ENCODE results near the gene HNRNPA3. TPM values are rescaled to one million over a fixed set of nuclear protein-coding genes. Genes with fewer than 3 reads are reported as not detected.

Gene HNRNPA3
- total and polyA plus RNA-seq, 10 of the 15 experiments (the other 5 are each of a cell fraction or from before 2014, with no cell fraction given): 40.4 to 343 (median 206) TPM

- ChIA-PET RAD21 (ENCODE audit: unreplicated experiment) (no interaction called here), SMC1A (ENCODE audit: uncharacterized antibody, unreplicated experiment) (interaction anchor here (0.5 to 1.4 kb wide), 4 partner anchors 43 to 87 kb away, joined by 3 to 5 read pairs (median 4); no protein-coding TSS in a partner anchor), CTCF (interaction anchor here (1.0 to 3.2 kb wide), 2 partner anchors 8 to 12 kb away, joined by 3 to 15 read pairs; no protein-coding TSS in a partner anchor), POLR2A (interaction anchor here (1.2 kb wide), 1 partner anchor 13 kb away, joined by 3 read pairs; no protein-coding TSS in a partner anchor)
- Histone ChIP-seq H3K36me3 (ENCODE audit: control insufficient read depth in 2 of 2, insufficient read depth in 2 of 2, low read length in 1 of 2) (peaks cover 0 to 8% of the 10 kb centered on the region in 2 experiments; a peak in 3 of 4 replicates), H3K27ac (ENCODE audit: control insufficient read depth, insufficient read depth) (no peak overlapping the region), H3K9ac (ENCODE audit: control insufficient read depth, insufficient read depth, low read length) (no peak overlapping the region), H3K79me2 (ENCODE audit: control insufficient read depth, insufficient read depth, low read length) (peaks cover 95% of the 10 kb centered on the region), H3K4me3 (no peak overlapping the region), H2AFZ (ENCODE audit: control insufficient read depth, low read depth, low read length) (no peak overlapping the region), H4K20me1 (ENCODE audit: control insufficient read depth, insufficient read depth) (peaks cover 3% of the 10 kb centered on the region), H3K4me2 (ENCODE audit: control insufficient read depth, insufficient read depth) (no peak overlapping the region), H3K4me1 (ENCODE audit: control insufficient read depth, insufficient read depth, low read length) (no peaks in the 10 kb centered on the region), H3K27me3 (replicated peaks in 1 of 2; ENCODE audit: control insufficient read depth in 2 of 2, insufficient read depth in 2 of 2, low read length in 1 of 2) (no peaks in the 10 kb centered on the region), H3K9me3 (replicated peaks; ENCODE audit: control insufficient read depth, insufficient read depth, low read length) (no peaks in the 10 kb centered on the region)
- TSS peak; percentile 2 for BruUV-seq (replicated peaks)
- DNase-seq (ENCODE audit: low read depth, low spot score) (no peak), FAIRE-seq (no peak), ATAC-seq (no peak)
- TF ChIP-seq POLR2AphosphoS5 (IDR thresholded peaks at IDR 0.05; ENCODE audit: low read length) (0 out of 2 replicates have a peak, but pooled peaks have one; percentile 50), TBL1XR1 (IDR thresholded peaks at IDR 0.05; ENCODE audit: low read depth, low read length) (no peak), ZBTB4 (CRISPR knock-in tag; IDR thresholded peaks at IDR 0.05) (no peak), SREBF2 (IDR thresholded peaks at IDR 0.05; ENCODE audit: low read length) (no peak)
- intact Hi-C loops (cut with micrococcal nuclease; ENCODE audit: unreplicated experiment): no loop called here
- in situ Hi-C loops (cut with MboI): no loop called here
- 96% methylated on average over 5 of the region's 5 CpGs for WGBS (ENCODE audit: insufficient coverage, insufficient replicate concordance, low lambda C conversion rate, missing lambda C conversion rate)
Observed at GRCh38 chr2:177252808-177253531, 40.4 kb downstream of the HNRNPA3 start.
